BE2C (cell line): ENCODE results near the gene HOXB13. TPM values are rescaled to one million over a fixed set of nuclear protein-coding genes. Genes with fewer than 3 reads are reported as not detected.

Source experiments
- DNase-seq: peaks from one replicate; pipeline ENCODE4 v3.0.0-alpha.2; 2020
- H3K27me3 ChIP-seq: fragments of 250-450 bp; sonication (Bioruptor Pico); 2 replicates; pipeline ENCODE4 v1.5.1; 2020; ENCODE audit warnings: mild to moderate bottlenecking
- H3K36me3 ChIP-seq: fragments of 250-450 bp; sonication (Bioruptor Pico); 2 replicates; pipeline ENCODE4 v1.5.1; 2020; ENCODE audit warnings: mild to moderate bottlenecking
- H3K4me1 ChIP-seq: fragments of 250-450 bp; sonication (Bioruptor Pico); 2 replicates; pipeline ENCODE4 v1.5.1; 2020
- H3K4me3 ChIP-seq: 2 replicates; pipeline ENCODE4 v1.5.1; 2011; ENCODE audit warnings: low read depth, low read length
- H3K9me3 ChIP-seq: fragments of 250-450 bp; sonication (Bioruptor Pico); 2 replicates; pipeline ENCODE4 v1.5.1; 2020
- CTCF ChIP-seq: IDR thresholded peaks from 2 replicates; pipeline ENCODE4 v1.5.1; 2012; ENCODE audit warnings: mild to moderate bottlenecking, low read depth, low read length
- polyA plus RNA-seq: library from polyadenylated mRNA; unstranded; fragments of >200 nt; gene quantifications from one replicate; pipeline ENCODE4 v1.2.1, GENCODE V29; 2012; ENCODE audit warnings: low read depth, missing spikeins; ENCODE audit not compliant: insufficient read length, insufficient read depth

Gene HOXB13
- not detected for polyA plus RNA-seq

DNA sequence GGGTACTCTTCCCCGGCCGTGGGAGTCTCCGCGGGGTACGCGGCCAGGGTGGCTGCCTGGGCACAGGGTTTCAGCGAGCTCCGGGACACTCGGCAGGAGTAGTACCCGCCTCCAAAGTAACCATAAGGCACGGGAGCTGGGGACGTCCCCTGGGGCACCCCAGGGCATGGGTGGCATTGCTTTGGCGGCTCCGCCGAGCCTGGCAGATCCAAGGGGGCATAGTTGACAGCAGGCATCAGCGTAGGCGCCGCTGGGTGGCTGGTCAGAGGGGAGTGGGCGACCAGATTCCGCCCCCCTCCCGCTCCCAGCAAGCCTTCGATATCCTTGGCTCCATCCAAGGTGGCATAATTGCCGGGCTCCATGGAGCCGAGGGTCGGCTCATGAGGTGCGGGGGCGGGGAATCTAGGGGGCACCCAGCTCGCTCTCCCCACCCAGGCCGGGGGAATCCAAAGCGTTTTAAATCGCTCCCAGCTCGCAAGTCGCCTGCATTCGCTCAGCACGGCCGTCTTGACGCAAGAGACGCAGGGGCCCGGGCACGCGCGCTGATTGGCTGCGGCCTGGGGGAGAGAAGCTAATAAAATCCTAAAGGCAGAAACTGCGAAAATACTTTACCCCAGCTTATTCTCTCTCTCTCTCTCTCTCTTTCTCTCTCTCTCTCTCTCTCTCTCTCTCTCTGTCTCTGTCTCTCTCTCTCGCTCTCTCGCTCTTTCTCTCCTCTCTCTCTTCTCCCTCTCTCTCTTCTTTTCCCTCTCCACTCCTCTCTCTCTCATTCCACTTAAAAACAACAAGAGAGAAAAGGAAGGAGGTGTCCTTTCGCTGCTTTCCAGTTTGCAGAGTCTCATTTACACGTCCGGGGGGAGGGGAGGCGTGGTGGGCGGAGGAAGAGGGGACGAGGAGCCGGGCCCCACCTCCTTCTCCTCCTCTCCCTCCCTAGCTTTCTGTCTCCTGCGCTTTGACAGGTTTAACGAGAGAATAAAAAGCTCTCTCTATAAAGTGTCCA lies at the start of gene HOXB13:
Gene HOXB13, minus strand, starts transcription at position 519 of the 1,000 bp plus-strand sequence. Its CDS starts 157 bp downstream, at position 362.
- H3K4me1 ChIP-seq = no peaks in the 10 kb centered on the region
- H3K27me3 ChIP-seq = peaks cover 98% of the 10 kb centered on the region
- DNase-seq = peak; percentile 58
- H3K9me3 ChIP-seq = no peaks in the 10 kb centered on the region
- peak within 1 kb of the TSS; percentile 36 for H3K4me3 ChIP-seq
- no peaks in the 10 kb centered on the region for H3K36me3 ChIP-seq
- TF ChIP-seq CTCF = no peak

- Histone ChIP-seq H3K4me1 (no peaks in the 10 kb centered on the region), H3K36me3 (no peaks in the 10 kb centered on the region), H3K4me3 (no peak overlapping the region), H3K27me3 (peaks cover 18% of the 10 kb centered on the region), H3K9me3 (no peaks in the 10 kb centered on the region; the same call in 1 of the 2 replicates)
- no peak for TF ChIP-seq CTCF
- no peak for DNase-seq
Observed at GRCh38 chr17:48776602-48777001, 48.1 kb upstream of the HOXB13 start.

DNA sequence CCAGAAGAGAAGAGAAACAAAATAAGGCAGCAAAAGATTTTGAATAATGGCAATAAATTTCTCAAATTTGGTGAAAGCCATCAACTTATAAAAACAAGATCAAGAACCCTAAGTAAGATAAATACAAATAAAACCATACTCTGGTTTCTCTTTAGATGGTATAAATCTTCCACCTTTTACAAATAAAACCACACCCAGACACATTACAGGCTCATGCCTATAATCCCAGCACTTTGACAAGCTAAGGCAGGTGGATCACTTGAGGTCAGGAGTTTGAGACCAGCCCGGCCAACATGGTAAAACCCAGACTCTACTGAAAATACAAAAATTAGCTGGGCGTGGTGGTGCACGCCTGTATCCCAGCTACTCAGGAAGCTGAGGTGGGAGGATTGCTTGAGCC lies 44.7 kb upstream of the HOXB13 start:
- Histone ChIP-seq H3K36me3 (no peaks in the 10 kb centered on the region), H3K4me3 (no peak overlapping the region), H3K4me1 (no peaks in the 10 kb centered on the region), H3K27me3 (peaks cover 28% of the 10 kb centered on the region), H3K9me3 (no peaks in the 10 kb centered on the region; the same call in 1 of the 2 replicates)
- no peak for DNase-seq
- no peak for TF ChIP-seq CTCF

GRCh38 chr17:48770954-48771353 lies 42.4 kb upstream of the HOXB13 start:
- no peak for DNase-seq
- no peaks in the 10 kb centered on the region for H3K4me1 ChIP-seq
- no peak for TF ChIP-seq CTCF
- H3K36me3 ChIP-seq = no peaks in the 10 kb centered on the region
- no peak overlapping the region for H3K4me3 ChIP-seq
- H3K27me3 ChIP-seq = peaks cover 34% of the 10 kb centered on the region
- H3K9me3 ChIP-seq = no peaks in the 10 kb centered on the region; the same call in 1 of the 2 replicates

- TF ChIP-seq CTCF = no peak
- H3K27me3 ChIP-seq = peaks cover 51% of the 10 kb centered on the region
- no peaks in the 10 kb centered on the region for H3K9me3 ChIP-seq
- no peaks in the 10 kb centered on the region for H3K4me1 ChIP-seq
- H3K4me3 ChIP-seq = no peak overlapping the region
- DNase-seq = no peak
- H3K36me3 ChIP-seq = no peaks in the 10 kb centered on the region
Observed at GRCh38 chr17:48769009-48769675, 40.6 kb upstream of the HOXB13 start.
